ENCODE results near the gene TBC1D23.
"Not testable (repeated sequence)": the region's sequence is repeated elsewhere in the genome, so short reads cannot be mapped to it uniquely, and the experiment has no call there.

The TBC1D23 gene

DNA sequence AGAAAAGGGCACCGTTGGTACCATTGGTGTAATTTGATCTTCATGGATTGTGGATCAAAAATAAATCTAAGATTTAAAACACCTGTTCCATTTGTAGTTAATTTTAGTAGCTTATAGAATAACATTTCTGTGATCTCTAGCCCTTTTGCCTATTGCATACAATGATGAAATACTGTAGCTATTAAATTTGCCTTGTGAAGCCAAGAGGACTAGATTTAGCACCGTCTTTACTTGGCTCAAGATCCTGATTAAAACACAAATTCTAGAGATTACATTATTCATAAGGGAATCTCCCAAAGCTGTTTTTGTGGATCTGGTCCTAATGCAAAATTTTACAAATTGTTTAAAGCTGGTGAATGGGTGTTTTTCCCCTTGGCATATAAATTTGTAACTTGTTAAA is 8.2 kb downstream of the TBC1D23 start (continued):
- TF ChIP-seq, protein P1, sequence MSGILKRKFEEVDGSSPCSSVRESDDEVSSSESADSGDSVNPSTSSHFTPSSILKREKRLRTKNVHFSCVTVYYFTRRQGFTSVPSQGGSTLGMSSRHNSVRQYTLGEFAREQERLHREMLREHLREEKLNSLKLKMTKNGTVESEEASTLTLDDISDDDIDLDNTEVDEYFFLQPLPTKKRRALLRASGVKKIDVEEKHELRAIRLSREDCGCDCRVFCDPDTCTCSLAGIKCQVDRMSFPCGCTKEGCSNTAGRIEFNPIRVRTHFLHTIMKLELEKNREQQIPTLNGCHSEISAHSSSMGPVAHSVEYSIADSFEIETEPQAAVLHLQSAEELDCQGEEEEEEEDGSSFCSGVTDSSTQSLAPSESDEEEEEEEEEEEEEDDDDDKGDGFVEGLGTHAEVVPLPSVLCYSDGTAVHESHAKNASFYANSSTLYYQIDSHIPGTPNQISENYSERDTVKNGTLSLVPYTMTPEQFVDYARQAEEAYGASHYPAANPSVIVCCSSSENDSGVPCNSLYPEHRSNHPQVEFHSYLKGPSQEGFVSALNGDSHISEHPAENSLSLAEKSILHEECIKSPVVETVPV (CRISPR knock-in tag; IDR thresholded peaks at IDR 0.05): no peak
- no peak for TF ChIP-seq TCF4 (CRISPR knock-in tag; IDR thresholded peaks at IDR 0.05; ENCODE audit: borderline replicate concordance)
- no peak for TF ChIP-seq CSDC2 (CRISPR knock-in tag; IDR thresholded peaks at IDR 0.05)
- TF ChIP-seq BACH2 (CRISPR knock-in tag; IDR thresholded peaks at IDR 0.05; ENCODE audit: borderline replicate concordance): no peak
- no peak for TF ChIP-seq SNAI2 (CRISPR knock-in tag; IDR thresholded peaks at IDR 0.05)
- no peak for TF ChIP-seq ZNF565 (CRISPR knock-in tag; conservative IDR thresholded peaks at IDR 0.05; ENCODE audit: low read depth)
- TF ChIP-seq GLIS3 (CRISPR knock-in tag; IDR thresholded peaks at IDR 0.05): no peak
- TF ChIP-seq RARB (CRISPR knock-in tag; IDR thresholded peaks at IDR 0.05): no peak
- no peak for TF ChIP-seq ZC3H10 (CRISPR knock-in tag; IDR thresholded peaks at IDR 0.05)

DNA sequence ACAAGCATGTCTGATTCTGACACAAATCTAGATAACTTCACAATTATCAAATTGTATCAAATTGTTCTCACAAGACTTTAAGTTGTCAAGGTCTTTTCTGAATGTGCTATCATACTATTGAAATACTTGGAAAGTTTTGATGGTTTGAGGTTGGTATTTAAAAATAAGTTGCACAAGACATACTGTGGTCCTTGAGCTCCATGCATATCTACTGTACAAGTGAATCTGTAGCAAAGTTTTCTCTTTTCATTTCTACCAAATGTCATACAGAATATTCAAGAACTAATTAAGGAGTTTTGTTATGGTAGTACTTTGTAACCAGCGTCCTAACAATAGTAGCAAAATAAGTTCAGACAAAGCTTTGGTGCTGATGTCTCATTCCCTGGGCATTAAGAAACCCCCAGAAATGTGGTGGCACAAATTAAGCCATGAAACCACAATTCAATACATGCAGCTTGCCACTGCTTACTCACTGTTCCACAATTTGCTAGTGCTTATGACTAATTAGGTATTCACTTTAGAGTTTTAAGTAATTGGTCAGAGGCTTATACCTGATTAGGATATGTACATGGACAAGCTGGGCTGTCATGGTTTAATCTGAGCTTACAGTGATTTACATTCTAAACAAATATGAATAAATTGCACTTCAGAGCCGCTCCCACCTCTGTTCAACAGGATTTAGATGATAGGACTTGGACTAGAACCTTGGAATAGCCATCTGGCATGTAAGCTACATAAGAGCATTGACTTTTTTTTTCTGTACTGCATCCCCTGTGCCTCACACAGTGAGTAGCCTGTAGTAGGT is 8.8 kb downstream of the TBC1D23 start:
- TF ChIP-seq TOX (CRISPR knock-in tag; IDR thresholded peaks at IDR 0.05; ENCODE audit: borderline replicate concordance) (no peak), ISL1 (CRISPR knock-in tag; IDR thresholded peaks at IDR 0.05) (no peak)
- ATAC-seq: peak; percentile 73

DNA sequence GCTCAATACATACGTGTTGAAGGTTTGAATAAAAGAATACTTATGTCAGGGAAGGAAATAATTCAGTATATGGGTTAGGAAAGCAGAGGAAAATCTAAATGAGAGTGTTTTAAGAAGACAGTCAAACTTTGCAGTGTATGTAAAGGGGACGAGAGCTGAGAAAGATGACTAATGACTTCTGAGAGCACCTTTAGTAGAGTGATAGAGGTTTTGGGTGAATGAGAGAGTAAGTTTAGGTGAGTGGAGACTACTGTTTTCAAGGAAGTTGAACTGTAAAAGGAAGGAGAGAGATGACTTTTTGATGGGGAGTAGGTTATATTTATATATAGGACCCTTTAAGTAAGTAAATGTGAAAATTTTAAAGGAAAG is 9.4 kb downstream of the TBC1D23 start:
- TF ChIP-seq ARNTL (CRISPR knock-in tag; IDR thresholded peaks at IDR 0.05; ENCODE audit: borderline replicate concordance, low read depth) (no peak), SNAI2 (CRISPR knock-in tag; IDR thresholded peaks at IDR 0.05) (no peak)

DNA sequence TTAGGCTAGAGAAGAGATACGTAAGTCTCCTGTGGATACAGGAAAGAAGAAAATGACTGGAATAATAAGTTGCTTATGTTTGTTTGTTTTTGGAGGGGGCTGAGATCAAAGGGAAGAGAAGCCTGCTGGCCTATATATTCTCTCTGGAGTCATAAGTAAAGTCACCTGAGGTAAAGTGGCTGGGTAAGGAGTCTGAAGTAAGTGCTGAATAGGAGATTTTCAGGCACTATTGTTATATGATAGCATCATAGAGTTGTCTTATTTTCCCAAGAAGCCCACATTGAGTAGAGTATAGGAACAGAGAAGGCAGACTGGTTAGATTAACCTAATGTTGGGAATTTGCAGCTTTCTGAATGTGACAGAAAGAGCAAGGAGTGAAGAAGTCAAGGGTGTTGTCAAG is 10.7 kb downstream of the TBC1D23 start:
- no peak for ATAC-seq
- no peak for TF ChIP-seq TCF4 (CRISPR knock-in tag; IDR thresholded peaks at IDR 0.05; ENCODE audit: borderline replicate concordance)
- TF ChIP-seq, protein P2, sequence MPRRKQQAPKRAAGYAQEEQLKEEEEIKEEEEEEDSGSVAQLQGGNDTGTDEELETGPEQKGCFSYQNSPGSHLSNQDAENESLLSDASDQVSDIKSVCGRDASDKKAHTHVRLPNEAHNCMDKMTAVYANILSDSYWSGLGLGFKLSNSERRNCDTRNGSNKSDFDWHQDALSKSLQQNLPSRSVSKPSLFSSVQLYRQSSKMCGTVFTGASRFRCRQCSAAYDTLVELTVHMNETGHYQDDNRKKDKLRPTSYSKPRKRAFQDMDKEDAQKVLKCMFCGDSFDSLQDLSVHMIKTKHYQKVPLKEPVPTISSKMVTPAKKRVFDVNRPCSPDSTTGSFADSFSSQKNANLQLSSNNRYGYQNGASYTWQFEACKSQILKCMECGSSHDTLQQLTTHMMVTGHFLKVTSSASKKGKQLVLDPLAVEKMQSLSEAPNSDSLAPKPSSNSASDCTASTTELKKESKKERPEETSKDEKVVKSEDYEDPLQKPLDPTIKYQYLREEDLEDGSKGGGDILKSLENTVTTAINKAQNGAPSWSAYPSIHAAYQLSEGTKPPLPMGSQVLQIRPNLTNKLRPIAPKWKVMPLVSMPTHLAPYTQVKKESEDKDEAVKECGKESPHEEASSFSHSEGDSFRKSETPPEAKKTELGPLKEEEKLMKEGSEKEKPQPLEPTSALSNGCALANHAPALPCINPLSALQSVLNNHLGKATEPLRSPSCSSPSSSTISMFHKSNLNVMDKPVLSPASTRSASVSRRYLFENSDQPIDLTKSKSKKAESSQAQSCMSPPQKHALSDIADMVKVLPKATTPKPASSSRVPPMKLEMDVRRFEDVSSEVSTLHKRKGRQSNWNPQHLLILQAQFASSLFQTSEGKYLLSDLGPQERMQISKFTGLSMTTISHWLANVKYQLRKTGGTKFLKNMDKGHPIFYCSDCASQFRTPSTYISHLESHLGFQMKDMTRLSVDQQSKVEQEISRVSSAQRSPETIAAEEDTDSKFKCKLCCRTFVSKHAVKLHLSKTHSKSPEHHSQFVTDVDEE (CRISPR knock-in tag; IDR thresholded peaks at IDR 0.05): no peak
- TF ChIP-seq SNAI2 (CRISPR knock-in tag; IDR thresholded peaks at IDR 0.05): no peak
- TF ChIP-seq, protein P1 (CRISPR knock-in tag; IDR thresholded peaks at IDR 0.05): no peak
- TF ChIP-seq ZFP3 (CRISPR knock-in tag; IDR thresholded peaks at IDR 0.05): no peak
- TF ChIP-seq ZFP30 (CRISPR knock-in tag; IDR thresholded peaks at IDR 0.05): no peak
- TF ChIP-seq OSR1 (CRISPR knock-in tag; IDR thresholded peaks at IDR 0.05): no peak
- TF ChIP-seq, protein P3, sequence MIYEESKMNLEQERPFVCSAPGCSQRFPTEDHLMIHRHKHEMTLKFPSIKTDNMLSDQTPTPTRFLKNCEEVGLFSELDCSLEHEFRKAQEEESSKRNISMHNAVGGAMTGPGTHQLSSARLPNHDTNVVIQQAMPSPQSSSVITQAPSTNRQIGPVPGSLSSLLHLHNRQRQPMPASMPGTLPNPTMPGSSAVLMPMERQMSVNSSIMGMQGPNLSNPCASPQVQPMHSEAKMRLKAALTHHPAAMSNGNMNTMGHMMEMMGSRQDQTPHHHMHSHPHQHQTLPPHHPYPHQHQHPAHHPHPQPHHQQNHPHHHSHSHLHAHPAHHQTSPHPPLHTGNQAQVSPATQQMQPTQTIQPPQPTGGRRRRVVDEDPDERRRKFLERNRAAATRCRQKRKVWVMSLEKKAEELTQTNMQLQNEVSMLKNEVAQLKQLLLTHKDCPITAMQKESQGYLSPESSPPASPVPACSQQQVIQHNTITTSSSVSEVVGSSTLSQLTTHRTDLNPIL (CRISPR knock-in tag; IDR thresholded peaks at IDR 0.05; ENCODE audit: low read depth): no peak
- TF ChIP-seq ISL1 (CRISPR knock-in tag; IDR thresholded peaks at IDR 0.05): no peak
- no peak for TF ChIP-seq ZC3H10 (CRISPR knock-in tag; IDR thresholded peaks at IDR 0.05)
- no peak for TF ChIP-seq BACH2 (CRISPR knock-in tag; IDR thresholded peaks at IDR 0.05; ENCODE audit: borderline replicate concordance)
- TF ChIP-seq ZNF565 (CRISPR knock-in tag; conservative IDR thresholded peaks at IDR 0.05; ENCODE audit: low read depth): no peak
- TF ChIP-seq CSDC2 (CRISPR knock-in tag; IDR thresholded peaks at IDR 0.05): no peak
- TF ChIP-seq, protein P4, sequence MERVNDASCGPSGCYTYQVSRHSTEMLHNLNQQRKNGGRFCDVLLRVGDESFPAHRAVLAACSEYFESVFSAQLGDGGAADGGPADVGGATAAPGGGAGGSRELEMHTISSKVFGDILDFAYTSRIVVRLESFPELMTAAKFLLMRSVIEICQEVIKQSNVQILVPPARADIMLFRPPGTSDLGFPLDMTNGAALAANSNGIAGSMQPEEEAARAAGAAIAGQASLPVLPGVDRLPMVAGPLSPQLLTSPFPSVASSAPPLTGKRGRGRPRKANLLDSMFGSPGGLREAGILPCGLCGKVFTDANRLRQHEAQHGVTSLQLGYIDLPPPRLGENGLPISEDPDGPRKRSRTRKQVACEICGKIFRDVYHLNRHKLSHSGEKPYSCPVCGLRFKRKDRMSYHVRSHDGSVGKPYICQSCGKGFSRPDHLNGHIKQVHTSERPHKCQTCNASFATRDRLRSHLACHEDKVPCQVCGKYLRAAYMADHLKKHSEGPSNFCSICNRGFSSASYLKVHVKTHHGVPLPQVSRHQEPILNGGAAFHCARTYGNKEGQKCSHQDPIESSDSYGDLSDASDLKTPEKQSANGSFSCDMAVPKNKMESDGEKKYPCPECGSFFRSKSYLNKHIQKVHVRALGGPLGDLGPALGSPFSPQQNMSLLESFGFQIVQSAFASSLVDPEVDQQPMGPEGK (CRISPR knock-in tag; IDR thresholded peaks at IDR 0.05; ENCODE audit: borderline replicate concordance): no peak
- TF ChIP-seq, protein P5, sequence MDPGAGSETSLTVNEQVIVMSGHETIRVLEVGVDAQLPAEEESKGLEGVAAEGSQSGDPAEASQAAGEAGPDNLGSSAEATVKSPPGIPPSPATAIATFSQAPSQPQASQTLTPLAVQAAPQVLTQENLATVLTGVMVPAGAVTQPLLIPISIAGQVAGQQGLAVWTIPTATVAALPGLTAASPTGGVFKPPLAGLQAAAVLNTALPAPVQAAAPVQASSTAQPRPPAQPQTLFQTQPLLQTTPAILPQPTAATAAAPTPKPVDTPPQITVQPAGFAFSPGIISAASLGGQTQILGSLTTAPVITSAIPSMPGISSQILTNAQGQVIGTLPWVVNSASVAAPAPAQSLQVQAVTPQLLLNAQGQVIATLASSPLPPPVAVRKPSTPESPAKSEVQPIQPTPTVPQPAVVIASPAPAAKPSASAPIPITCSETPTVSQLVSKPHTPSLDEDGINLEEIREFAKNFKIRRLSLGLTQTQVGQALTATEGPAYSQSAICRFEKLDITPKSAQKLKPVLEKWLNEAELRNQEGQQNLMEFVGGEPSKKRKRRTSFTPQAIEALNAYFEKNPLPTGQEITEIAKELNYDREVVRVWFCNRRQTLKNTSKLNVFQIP (CRISPR knock-in tag; IDR thresholded peaks at IDR 0.05; ENCODE audit: borderline replicate concordance, low read depth): no peak

More for the DNA sequence above, 9.4 kb downstream of the TBC1D23 start:
- ATAC-seq: no peak

DNA sequence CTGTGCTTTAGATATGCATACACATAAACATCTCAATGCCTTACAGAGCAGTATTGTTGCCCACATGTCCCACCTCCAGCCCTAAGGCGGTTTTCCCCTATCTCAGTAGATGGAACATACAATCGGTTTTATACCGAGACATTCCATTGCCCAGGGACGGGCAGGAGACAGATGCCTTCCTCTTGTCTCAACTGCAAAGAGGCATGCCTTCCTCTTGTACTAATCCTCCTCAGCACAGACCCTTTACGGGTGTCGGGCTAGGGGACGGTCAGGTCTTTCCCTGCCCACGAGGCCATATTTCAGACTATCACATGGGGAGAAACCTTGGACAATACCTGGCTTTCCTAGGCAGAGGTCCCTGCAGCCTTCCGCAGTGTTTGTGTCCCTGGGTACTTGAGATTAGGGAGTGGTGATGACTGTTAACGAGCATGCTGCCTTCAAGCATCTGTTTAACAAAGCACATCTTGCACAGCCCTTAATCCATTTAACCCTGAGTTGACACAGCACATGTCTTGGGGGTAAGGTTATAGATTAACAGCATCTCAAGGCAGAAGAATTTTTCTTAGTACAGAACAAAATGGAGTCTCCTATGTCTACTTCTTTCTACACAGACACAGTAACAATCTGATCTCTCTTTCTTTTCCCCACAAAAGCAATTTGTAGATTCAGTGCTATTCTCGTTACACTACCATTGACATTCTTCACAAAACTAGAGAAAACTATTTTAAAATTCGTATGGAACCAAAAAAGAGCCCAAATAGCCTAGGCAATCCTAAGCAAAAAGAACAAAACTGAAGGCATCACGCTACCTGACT is 12.2 kb downstream of the TBC1D23 start:
- ATAC-seq: not testable (repeated sequence)

All from SK-N-SH treated with all-trans-retinoic acid at 6 μM for 48 hours (cell line).